H1 (cell line): ENCODE results near the gene MGRN1. TPM values are rescaled to one million over a fixed set of nuclear protein-coding genes. Genes with fewer than 3 reads are reported as not detected.

Experiments
- ASH2L ChIP-seq: fragments of 200-600, 300-600 bp; sonication (generic); IDR thresholded peaks from one replicate; pipeline ENCODE4 v1.7.1; 2017; ENCODE audit warnings: low read length
- CBX5 ChIP-seq: fragments of 300-800, 300-1000 bp; sonication (generic); IDR thresholded peaks from 2 replicates; pipeline ENCODE4 v1.7.1; 2016; ENCODE audit warnings: antibody characterized with exemption, low read length, low read depth
- KDM5A ChIP-seq: fragments of 200-600 bp; IDR thresholded peaks from 2 replicates; pipeline ENCODE4 v1.7.1; 2012; ENCODE audit warnings: mild to moderate bottlenecking, low read length, inconsistent platforms, mixed read lengths
- POLR2A ChIP-seq, 2 experiments: IDR thresholded peaks; 1 replicate in 1 of 2; 2 replicates in 1 of 2; pipeline ENCODE4 v1.6.1; 2011; ENCODE audit warnings: low read depth in 2 of 2, low read length in 2 of 2, mild to moderate bottlenecking in 2 of 2; ENCODE audit errors: control extremely low read depth in 1 of 2
- RAD21 ChIP-seq, 2 experiments: IDR thresholded peaks in 1 of 2; conservative IDR thresholded peaks in 1 of 2; 2 replicates each; pipeline ENCODE4 v1.6.1; 2011; ENCODE audit warnings: low read depth in 2 of 2, low read length in 2 of 2, improper control_type of control experiment in 1 of 2, inconsistent platforms in 1 of 2, mild to moderate bottlenecking in 1 of 2, moderate library complexity in 1 of 2
- RNF2 ChIP-seq: fragments of 200-900, 300-1000 bp; sonication (generic); IDR thresholded peaks from 2 replicates; pipeline ENCODE4 v1.7.1; 2016; ENCODE audit warnings: borderline replicate concordance, low read depth, mild to moderate bottlenecking, antibody characterized with exemption, low read length; ENCODE audit not compliant: poor library complexity, severe bottlenecking; ENCODE audit errors: missing control alignments
- SUZ12 ChIP-seq: fragments of 200-600 bp; sonication (generic); IDR thresholded peaks from 2 replicates; pipeline ENCODE4 v1.6.1; 2012; ENCODE audit warnings: mild to moderate bottlenecking, inconsistent platforms, low read length, moderate library complexity, mixed read lengths
- YY1 ChIP-seq: IDR thresholded peaks from 2 replicates; pipeline ENCODE4 v1.6.1; 2011; ENCODE audit warnings: low read depth, mild to moderate bottlenecking, low read length
- polyA plus RNA-seq, 7 experiments: library from polyadenylated mRNA; depleted of rRNA in 3 of 7; stranded (reverse) in 5 of 7; unstranded in 2 of 7; fragments of >200 nt in 5 of 7; fragments of 200-250 nt in 2 of 7; gene quantifications; 1 replicate in 5 of 7; 2 replicates in 1 of 7; 4 replicates in 1 of 7; pipeline versions ENCODE4 v1.2.1 to v1.2.3, GENCODE V29; 2011 to 2013; ENCODE audit warnings: missing spikeins in 2 of 7, mixed read lengths in 2 of 7
- total RNA-seq: library from RNA; stranded (reverse); fragmentation: NEBNext Ultra II Directional; extraction: Animal tissue kit (Norgen Biotek cat#: 25700); gene quantifications from 2 replicates; pipeline ENCODE4 v1.2.1, GENCODE V29; 2021
- TF ChIP-seq, protein P1 (sequence below): IDR thresholded peaks from 2 replicates; pipeline ENCODE4 v1.6.1; 2012; ENCODE audit warnings: low read length, inconsistent platforms

Gene MGRN1
- total and polyA plus RNA-seq, 2 of the 8 experiments (the other 6 are each of a cell fraction or from before 2014, with no cell fraction given), result 15.0 to 82.3 TPM

DNA sequence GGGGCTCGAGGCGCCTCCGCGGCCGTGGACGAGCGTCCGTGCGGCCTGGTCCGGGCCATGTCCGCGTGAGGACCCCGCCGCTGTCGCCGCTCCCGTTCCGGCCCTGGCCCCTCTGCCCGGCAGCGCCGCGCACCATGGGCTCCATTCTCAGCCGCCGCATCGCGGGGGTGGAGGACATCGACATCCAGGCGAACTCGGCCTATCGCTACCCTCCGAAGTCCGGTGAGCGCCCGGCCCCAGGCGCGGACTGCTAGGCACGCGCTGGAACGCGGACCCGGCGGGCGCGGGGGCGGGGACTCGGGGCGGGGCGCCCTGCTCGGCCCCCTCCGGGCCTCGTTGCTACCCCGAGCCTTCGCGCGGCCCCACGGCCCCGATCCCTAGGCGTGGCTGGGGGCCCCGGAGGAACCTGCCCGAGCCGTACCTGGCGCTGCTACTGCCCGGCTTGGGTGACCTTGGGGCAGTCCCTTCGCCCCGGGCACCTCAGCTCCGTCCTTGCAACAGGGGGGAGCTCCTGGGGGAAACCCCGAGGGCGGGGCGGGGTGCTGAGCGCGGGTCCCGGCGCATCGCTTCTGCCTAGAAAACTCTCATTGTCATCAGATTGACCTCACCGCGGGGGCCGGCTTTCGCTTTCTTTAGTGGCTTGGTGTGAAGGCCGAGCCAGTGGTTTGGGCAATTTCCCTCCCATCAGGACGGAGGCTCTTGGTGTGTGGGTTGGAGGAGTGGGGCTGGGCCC lies 367 bp downstream of the MGRN1 start (continued):
- TF ChIP-seq POLR2A (IDR thresholded peaks at IDR 0.05; ENCODE audit: control extremely low read depth in 1 of 2, low read depth in 2 of 2, low read length in 2 of 2) (peak; percentile 61 to 68; a peak in 2 of 3 replicates), RAD21 (IDR thresholded peaks at IDR 0.05 in 1 of 2, conservative IDR thresholded peaks at IDR 0.05 in 1 of 2; ENCODE audit: low read depth in 2 of 2, low read length in 2 of 2) (no peak), ASH2L (peak; percentile 7), SUZ12 (no peak), YY1 (no peak), KDM5A (no peak), CBX5 (no peak), RNF2 (no peak)
- TF ChIP-seq, protein P1, sequence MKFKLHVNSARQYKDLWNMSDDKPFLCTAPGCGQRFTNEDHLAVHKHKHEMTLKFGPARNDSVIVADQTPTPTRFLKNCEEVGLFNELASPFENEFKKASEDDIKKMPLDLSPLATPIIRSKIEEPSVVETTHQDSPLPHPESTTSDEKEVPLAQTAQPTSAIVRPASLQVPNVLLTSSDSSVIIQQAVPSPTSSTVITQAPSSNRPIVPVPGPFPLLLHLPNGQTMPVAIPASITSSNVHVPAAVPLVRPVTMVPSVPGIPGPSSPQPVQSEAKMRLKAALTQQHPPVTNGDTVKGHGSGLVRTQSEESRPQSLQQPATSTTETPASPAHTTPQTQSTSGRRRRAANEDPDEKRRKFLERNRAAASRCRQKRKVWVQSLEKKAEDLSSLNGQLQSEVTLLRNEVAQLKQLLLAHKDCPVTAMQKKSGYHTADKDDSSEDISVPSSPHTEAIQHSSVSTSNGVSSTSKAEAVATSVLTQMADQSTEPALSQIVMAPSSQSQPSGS, result no peak
